ENCODE measurements around the gene SLCO3A1.

DNA sequence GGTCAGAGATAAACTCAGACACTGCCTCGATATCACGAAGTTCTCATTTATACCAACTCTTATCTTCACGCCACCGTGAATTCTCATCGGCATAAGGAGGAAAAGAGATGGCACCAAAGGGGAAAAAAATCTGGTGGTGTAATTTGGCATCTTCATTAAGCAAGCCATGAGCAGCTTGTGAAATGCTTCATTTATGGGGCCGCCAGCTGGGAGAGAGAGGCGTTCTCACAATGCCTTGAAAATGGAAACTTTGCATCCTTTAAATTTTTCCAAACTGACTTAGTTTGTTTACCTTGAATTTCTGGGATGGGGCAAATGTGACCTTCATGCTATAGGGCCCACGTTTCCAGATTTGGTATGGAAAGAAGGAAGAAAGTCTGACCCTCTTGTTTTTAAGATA, 297.7 kb downstream of the SLCO3A1 start:
- TF ChIP-seq, protein P1, sequence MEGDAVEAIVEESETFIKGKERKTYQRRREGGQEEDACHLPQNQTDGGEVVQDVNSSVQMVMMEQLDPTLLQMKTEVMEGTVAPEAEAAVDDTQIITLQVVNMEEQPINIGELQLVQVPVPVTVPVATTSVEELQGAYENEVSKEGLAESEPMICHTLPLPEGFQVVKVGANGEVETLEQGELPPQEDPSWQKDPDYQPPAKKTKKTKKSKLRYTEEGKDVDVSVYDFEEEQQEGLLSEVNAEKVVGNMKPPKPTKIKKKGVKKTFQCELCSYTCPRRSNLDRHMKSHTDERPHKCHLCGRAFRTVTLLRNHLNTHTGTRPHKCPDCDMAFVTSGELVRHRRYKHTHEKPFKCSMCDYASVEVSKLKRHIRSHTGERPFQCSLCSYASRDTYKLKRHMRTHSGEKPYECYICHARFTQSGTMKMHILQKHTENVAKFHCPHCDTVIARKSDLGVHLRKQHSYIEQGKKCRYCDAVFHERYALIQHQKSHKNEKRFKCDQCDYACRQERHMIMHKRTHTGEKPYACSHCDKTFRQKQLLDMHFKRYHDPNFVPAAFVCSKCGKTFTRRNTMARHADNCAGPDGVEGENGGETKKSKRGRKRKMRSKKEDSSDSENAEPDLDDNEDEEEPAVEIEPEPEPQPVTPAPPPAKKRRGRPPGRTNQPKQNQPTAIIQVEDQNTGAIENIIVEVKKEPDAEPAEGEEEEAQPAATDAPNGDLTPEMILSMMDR (IDR thresholded peaks at IDR 0.05), result no peak
- TF ChIP-seq POLR2A (IDR thresholded peaks at IDR 0.05), result no peak
